ENCODE data around the gene ABI3. TPM values are rescaled to one million over a fixed set of nuclear protein-coding genes. Genes with fewer than 3 reads are reported as not detected.
"Not testable (repeated sequence)": the region's sequence is repeated elsewhere in the genome, so short reads cannot be mapped to it uniquely, and the experiment has no call there.

Gene ABI3
- total RNA-seq, 1 donor from 2014 or later: 73.2 TPM

- intact Hi-C loops (cut with micrococcal nuclease): no loop called here
These were observed 37.4 kb downstream of the ABI3 start for GRCh38 chr17:49247944-49248343.

- intact Hi-C loops (cut with micrococcal nuclease): no loop called here
These were observed 38.8 kb downstream of the ABI3 start for GRCh38 chr17:49249292-49249794.

GRCh38 chr17:49249890-49250522 is 39.5 kb downstream of the ABI3 start:
- intact Hi-C loops (cut with micrococcal nuclease): no loop called here

- intact Hi-C loops (cut with micrococcal nuclease): no loop called here
These were observed 41.7 kb downstream of the ABI3 start for GRCh38 chr17:49252148-49252695.

GRCh38 chr17:49254066-49254465 is 43.6 kb downstream of the ABI3 start:
- intact Hi-C loops (cut with micrococcal nuclease): no loop called here

GRCh38 chr17:49255125-49255524 is 44.6 kb downstream of the ABI3 start:
- intact Hi-C loops (cut with micrococcal nuclease): no loop called here

- intact Hi-C loops (cut with micrococcal nuclease): no loop called here
These were observed 47.9 kb downstream of the ABI3 start for GRCh38 chr17:49258394-49258793.

GRCh38 chr17:49259663-49260010 is 49.1 kb downstream of the ABI3 start:
- intact Hi-C loops (cut with micrococcal nuclease): no loop called here

- intact Hi-C loops (cut with micrococcal nuclease): no loop called here
These were observed 49.7 kb downstream of the ABI3 start for GRCh38 chr17:49260011-49260816.

GRCh38 chr17:49260817-49261291 is 50.3 kb downstream of the ABI3 start:
- intact Hi-C loops (cut with micrococcal nuclease): no loop called here

GRCh38 chr17:49261540-49261939 is 51.0 kb downstream of the ABI3 start:
- intact Hi-C loops (cut with micrococcal nuclease): not testable (repeated sequence)

- intact Hi-C loops (cut with micrococcal nuclease): no loop called here
These were observed 55.7 kb downstream of the ABI3 start for GRCh38 chr17:49266233-49266632.

- intact Hi-C loops (cut with micrococcal nuclease): no loop called here
These were observed 57.4 kb downstream of the ABI3 start for GRCh38 chr17:49267912-49268311.

- intact Hi-C loops (cut with micrococcal nuclease): no loop called here
These were observed 58.8 kb downstream of the ABI3 start for GRCh38 chr17:49269356-49269755.

Other genes starting within 250 kb of the ABI3 start
- not detected in 2 replicates for gene GIP, start 242.1 kb upstream of the ABI3 start, total RNA-seq
- gene IGF2BP1, start 213.3 kb upstream of the ABI3 start, total RNA-seq: 0.02 and 0.10 TPM in 2 replicates
- gene B4GALNT2, start 77.9 kb upstream of the ABI3 start, total RNA-seq: 0.05 and 0.07 TPM in 2 replicates
- 22.5 and 24.4 TPM in 2 replicates for gene GNGT2, start 133 bp upstream of the ABI3 start, total RNA-seq
- not detected in 2 replicates for gene PHOSPHO1, start 20.1 kb downstream of the ABI3 start, total RNA-seq
- 35.5 and 37.4 TPM in 2 replicates for gene ZNF652, start 151.5 kb downstream of the ABI3 start, total RNA-seq
- gene PHB1, start 204.2 kb downstream of the ABI3 start, total RNA-seq: 190 and 197 TPM in 2 replicates